ENCODE measurements around the gene FCRLB. TPM values are rescaled to one million over a fixed set of nuclear protein-coding genes. Genes with fewer than 3 reads are reported as not detected.
A peak's percentile ranks its signal among the peaks of the same experiment; 100 is the strongest.

Gene FCRLB
- total and polyA plus RNA-seq, 9 of the 15 experiments (the other 6 are each of a cell fraction or from before 2014, with no cell fraction given): 0.20 to 4.6 (median 1.3) TPM

GRCh38 chr1:161725908-161726472 lies 4.6 kb downstream of the FCRLB start (continued):
- TF ChIP-seq PKNOX1 (IDR thresholded peaks at IDR 0.05): no peak
- no peak for TF ChIP-seq SMARCA5 (IDR thresholded peaks at IDR 0.05)
- TF ChIP-seq NCOR1 (IDR thresholded peaks at IDR 0.05): no peak
- TF ChIP-seq POLR2B (IDR thresholded peaks at IDR 0.05; ENCODE audit: low read depth, partially characterized antibody): no peak
- no peak for TF ChIP-seq ZNF408 (CRISPR knock-in tag; IDR thresholded peaks at IDR 0.05; ENCODE audit: low read depth)
- no peak for TF ChIP-seq SIN3B (IDR thresholded peaks at IDR 0.05; ENCODE audit: low read depth)
- TF ChIP-seq LARP7 (IDR thresholded peaks at IDR 0.05): no peak
- no peak for TF ChIP-seq KLF10 (CRISPR knock-in tag; IDR thresholded peaks at IDR 0.05)
- TF ChIP-seq, protein P1, sequence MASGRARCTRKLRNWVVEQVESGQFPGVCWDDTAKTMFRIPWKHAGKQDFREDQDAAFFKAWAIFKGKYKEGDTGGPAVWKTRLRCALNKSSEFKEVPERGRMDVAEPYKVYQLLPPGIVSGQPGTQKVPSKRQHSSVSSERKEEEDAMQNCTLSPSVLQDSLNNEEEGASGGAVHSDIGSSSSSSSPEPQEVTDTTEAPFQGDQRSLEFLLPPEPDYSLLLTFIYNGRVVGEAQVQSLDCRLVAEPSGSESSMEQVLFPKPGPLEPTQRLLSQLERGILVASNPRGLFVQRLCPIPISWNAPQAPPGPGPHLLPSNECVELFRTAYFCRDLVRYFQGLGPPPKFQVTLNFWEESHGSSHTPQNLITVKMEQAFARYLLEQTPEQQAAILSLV (tag; IDR thresholded peaks at IDR 0.05): no peak
- no peak for TF ChIP-seq ZNF436 (CRISPR knock-in tag; IDR thresholded peaks at IDR 0.05)
- no peak for TF ChIP-seq TAF7 (tag; IDR thresholded peaks at IDR 0.05)
- no peak for TF ChIP-seq NR1H2 (CRISPR knock-in tag; IDR thresholded peaks at IDR 0.05)
- no peak for TF ChIP-seq ZNF277 (CRISPR knock-in tag; IDR thresholded peaks at IDR 0.05; ENCODE audit: borderline replicate concordance)
- TF ChIP-seq ZNF165 (CRISPR knock-in tag; IDR thresholded peaks at IDR 0.05; ENCODE audit: borderline replicate concordance): no peak
- peak; percentile 25 for TF ChIP-seq TAF1 (IDR thresholded peaks at IDR 0.05; ENCODE audit: control insufficient read depth, extremely low read depth, insufficient read depth, low read length, severe bottlenecking)
- no peak for TF ChIP-seq POLR2G (IDR thresholded peaks at IDR 0.05; ENCODE audit: low read depth, low read length)
- no peak for TF ChIP-seq NELFE (IDR thresholded peaks at IDR 0.05; ENCODE audit: insufficient read depth, insufficient read length)
- TF ChIP-seq CC2D1A (IDR thresholded peaks at IDR 0.05): no peak
- TF ChIP-seq ZNF76 (CRISPR knock-in tag; IDR thresholded peaks at IDR 0.05; ENCODE audit: borderline replicate concordance): no peak
- TF ChIP-seq DNMT1 (IDR thresholded peaks at IDR 0.05): no peak
- no peak for TF ChIP-seq TOE1 (IDR thresholded peaks at IDR 0.05; ENCODE audit: borderline replicate concordance)
- TF ChIP-seq TOE1 (CRISPR knock-in tag; IDR thresholded peaks at IDR 0.05; ENCODE audit: borderline replicate concordance, low read depth): 0 out of 2 replicates have a peak, but pooled peaks have one; percentile 21
- no peak for TF ChIP-seq E2F5 (CRISPR knock-in tag; IDR thresholded peaks at IDR 0.05)

All from K562 (cell line).